Skin of body (tissue), 2 donors: Measurements from ENCODE around the gene RAD51B. TPM values are rescaled to one million over a fixed set of nuclear protein-coding genes. Genes with fewer than 3 reads are reported as not detected.

Source experiments
- DNase-seq: peaks from one replicate; lab custom pipeline; 2025; lab: John Stamatoyannopoulos, UW
- total RNA-seq: library from RNA; depleted of rRNA; stranded (reverse); fragments of >200 nt; gene quantifications from one replicate; pipeline ENCODE4 v1.2.3, GENCODE V29; 2014

RAD51B gene
- total RNA-seq, 1 donor from 2014 or later: 35.1 TPM

DNA sequence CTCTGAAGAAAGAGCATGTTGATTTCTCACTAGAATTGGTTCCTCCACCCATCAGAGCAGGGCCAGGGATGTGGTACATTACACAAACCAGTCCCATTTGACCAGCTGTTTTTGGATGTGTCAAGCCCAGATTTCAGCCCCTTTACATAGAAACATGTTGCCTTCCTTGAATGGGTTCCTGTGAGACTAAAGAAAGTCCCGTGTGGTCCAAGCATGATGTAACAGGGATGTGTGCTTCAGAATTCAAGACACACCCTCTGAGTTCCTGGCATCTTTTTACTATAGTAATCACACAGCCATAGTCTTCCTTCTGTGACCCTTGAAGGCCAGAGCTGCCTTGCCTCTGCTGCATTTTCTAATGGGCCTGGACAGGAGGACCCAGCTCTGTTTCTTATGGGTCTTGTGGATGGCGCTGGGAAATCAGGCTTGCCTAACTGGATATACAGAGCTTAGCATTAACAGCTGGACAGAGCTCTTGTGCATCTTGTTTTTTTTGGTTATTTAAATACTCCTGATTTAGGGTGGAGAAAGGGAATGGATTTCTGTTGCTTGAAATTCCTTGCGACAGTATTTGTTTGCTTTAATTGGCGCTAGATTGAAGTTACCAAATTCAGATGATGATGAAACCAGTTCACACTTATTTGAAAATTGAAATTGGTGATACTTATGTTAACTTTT lies 632.3 kb downstream of the RAD51B start:
- peak; percentile 69 for DNase-seq

DNA sequence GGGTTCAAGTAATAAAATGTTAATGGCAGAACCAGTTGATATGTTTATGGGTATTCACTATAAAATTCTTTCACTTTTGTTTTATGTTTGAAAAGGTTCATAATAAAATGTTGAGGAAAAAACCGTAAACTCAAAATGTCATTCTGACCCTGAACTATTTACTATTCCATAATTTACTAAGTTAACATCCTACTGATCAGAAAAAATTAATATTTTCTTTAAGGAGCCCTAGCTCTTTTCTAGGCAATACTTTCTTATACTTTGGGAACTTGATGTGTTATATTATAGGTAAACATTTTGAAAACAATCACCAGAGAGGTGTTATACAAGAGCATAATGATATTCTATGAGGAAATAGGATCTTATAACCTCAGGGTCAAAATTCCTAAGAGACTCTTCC lies 638.7 kb downstream of the RAD51B start:
- no peak for DNase-seq

DNA sequence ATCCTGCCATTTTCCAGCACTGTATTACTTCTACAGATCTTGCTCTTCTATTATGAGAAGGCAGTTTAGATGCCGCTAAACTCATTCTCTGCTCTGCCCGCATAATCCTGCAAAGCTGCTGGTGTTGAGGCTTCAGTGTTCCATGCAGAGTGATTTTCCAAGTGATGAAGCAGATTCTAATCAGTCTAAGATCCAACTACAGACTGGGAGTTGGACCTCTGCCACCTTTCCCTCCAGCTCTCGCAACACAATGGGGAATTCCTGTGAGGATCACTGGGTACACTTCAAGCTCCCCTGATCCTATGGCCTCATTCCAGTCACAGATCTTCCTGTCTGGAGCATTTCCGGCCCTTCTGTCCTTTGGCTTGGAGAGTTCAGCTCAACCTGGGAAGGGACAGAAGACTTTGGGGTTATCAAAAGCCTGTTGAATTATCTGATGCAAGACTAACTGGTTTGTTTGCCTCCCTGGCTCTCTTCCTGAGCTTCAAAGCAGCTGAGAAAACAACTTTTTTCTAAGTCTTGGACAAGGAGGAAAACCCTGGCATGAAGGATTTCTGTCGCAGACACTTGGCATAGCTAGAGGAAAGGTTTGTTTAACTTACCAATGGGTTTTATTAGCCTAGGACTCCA lies 639.4 kb downstream of the RAD51B start:
- DNase-seq: peak; percentile 53

DNA sequence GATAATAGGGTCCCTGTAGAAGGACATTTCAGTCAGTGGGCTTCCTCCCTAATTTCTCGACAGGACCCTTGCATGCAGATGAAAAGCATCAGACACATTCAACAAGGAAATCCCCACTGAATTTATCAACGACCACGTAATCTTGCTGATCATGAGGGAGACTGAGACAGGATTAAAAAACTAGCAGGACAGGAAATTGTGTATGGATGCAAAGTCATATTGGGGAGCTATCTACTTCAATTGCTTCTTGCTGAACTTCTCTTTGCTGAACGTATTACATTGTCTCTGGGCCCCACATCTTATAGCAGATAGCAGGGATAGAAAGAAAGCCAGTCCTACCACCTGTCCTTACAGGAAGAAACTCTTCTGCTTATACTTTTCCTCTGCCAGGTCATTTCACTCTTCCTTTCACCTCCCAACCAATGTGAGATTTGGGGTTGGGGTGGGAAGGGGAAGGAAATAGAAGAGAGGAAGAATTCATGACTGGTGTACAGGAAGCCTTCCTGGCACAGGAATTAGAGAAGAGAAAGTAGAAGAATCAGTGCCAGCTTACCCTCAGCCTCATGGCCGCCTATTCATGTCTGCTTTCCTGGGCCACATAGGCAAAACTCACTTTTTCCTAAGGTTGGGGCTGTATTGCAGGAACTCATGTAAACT lies 640.0 kb downstream of the RAD51B start:
- no peak for DNase-seq

DNA sequence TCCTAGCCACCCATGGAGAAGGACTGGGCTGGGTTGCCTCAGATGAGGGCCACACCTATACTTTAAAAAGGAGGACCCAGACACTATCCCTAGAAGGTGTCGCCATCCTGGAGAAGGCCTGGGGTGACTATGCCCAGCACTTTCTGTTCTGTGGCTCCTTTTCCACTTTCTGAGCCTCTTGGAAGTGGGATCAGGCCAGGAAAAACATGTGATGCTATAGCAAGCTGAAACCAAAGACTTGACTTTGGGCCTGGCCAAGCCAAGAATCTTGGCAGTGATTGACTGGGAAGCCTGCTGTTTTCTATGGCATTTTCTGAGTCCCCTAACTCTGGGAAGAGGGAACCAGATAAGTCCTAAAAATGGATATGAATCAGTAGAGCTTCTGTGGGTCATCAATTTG lies 641.0 kb downstream of the RAD51B start:
- no peak for DNase-seq

DNA sequence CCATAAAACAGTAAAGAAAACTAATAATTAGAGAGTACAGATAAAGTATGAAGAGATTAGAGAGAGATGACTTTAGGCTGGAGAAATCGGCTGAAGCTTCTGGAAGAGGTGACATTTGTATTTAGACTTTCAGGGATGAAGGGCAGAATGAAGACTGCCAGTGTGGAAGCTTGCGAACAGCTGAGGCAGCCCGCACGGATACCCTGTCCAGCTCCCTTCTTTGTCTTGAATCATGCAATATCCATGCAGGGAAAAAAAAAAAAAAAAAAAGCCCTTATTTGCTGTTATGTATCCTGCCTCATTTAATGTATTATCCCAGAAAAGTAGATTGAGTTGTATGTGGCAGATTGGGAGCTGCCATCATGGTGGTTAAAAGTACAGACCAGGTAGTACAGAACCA lies 641.5 kb downstream of the RAD51B start:
- no peak for DNase-seq

DNA sequence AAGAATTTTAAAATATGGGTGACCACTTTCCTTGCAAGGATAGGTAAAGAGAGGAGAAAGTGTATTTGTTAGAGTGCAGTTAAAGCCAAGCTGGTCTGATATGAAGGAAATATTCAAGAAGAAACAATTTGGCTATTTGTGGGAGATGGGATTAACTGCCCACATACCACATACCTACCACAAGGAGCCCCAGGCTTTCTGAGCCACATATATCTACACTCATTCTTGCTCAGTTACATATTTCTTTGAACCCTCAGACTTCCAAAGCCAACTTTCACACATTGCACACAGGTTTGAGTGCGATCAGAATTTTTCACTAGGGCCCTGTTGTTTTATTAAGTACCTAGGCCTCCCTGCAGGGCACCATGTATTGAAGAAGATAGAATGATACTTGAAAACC lies 643.1 kb downstream of the RAD51B start:
- no peak for DNase-seq

DNA sequence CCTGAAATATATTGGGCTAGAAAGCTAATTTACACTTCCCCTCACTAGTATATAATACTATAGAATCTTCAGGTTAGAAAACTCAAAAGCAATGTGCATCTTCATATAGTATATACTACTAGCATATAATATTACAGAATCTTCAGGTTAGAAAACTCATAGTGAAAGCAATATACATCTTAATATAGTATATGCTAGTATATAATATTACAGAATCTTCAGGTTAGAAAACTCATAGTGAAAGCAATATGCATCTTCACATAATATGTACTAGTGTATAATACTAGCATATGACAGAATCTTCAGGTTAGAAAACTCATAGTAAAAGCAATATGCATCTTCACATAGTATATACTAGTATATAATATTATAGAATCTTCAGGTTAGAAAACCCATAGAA lies 643.7 kb downstream of the RAD51B start:
- no peak for DNase-seq

DNA sequence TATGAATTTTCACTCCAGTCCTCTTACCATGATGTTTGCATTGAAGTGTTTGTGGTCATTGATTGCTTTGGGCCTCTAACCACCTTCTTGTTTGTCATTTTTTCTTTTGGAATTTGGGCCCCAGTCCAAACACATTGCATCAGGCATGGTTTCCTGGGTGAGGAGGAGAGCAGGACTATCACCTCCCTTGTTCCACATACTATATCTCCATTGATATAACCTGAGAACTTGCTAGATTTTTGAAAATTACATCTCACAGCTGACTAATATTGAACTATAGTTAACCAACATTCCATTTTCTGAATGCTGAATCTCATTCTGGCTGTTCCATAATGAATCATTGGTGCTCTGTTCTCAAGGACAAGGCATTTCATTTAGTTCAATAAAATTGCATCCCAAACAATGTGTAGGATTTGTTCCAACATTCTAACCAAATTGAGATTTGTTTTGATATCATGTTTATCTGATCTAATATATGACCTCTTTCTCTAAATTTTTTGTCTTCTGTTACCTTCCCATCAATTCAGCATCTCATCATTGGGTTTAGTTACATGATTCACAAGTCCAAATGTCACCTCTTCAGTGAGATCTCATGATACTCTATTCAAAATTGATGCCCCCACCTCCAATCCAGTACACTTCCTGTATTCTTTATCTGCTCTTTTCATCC lies 644.3 kb downstream of the RAD51B start:
- no peak for DNase-seq

DNA sequence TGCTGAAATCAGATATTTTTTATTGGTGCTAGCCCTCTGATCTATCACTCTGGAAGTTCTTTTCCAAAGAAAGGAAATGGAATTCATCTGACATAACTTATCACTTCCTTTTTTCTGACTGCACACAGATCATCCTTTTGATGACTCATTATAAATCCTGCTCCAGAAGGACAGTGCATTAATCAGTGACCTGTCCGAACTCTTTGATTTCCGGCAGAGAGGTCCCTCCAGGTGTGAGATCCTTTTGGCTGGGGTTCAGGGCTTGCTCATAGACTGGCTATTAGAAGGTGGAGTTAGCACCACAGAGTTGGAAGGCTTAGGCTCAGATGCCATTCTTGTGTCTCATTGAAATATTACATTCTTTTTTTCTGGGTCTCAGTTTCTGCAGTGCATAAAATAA lies 645.1 kb downstream of the RAD51B start:
- DNase-seq: no peak

DNA sequence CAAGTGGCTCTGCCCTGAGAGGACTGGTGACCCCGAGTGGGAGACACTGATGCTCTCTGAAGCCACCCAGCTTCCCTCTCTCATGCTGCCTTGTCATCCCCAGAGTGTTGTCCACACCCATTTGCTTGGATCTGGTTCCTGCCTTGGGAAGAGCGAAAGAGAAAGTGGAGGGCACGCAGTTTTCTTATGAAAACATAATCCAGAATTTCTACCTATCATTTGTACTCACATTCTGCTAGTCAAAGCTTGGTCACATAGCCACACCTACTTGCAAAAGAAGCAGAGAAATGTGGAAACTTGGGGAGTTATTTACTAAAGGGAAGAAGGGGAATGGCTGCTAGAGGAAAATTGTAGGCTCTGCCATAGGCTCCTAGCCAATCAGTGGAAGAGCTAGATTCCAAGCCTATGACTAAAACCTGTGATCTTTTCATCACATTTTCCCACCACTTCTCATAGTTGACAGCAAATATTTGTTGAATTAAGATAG lies 647.0 kb downstream of the RAD51B start:
- DNase-seq: peak; percentile 61

DNA sequence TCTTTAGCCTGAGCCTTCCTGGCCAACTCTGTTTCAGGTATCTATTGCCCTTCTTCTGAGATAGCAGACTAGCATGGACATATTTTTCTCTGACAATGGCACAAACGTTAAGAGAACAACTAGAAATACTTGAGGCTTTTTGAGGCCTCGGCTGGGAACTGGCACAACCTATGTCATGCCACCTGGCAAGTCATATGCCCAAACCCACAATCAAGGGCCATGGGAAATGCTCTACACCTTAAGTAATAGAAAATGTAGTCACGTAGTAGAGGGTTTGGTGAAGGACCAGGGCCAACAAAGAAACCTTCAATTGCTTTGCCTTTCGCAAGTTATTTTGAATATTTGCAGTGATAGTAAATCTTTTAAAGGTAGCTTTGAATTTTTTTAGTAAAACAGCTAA lies 647.8 kb downstream of the RAD51B start:
- no peak for DNase-seq

DNA sequence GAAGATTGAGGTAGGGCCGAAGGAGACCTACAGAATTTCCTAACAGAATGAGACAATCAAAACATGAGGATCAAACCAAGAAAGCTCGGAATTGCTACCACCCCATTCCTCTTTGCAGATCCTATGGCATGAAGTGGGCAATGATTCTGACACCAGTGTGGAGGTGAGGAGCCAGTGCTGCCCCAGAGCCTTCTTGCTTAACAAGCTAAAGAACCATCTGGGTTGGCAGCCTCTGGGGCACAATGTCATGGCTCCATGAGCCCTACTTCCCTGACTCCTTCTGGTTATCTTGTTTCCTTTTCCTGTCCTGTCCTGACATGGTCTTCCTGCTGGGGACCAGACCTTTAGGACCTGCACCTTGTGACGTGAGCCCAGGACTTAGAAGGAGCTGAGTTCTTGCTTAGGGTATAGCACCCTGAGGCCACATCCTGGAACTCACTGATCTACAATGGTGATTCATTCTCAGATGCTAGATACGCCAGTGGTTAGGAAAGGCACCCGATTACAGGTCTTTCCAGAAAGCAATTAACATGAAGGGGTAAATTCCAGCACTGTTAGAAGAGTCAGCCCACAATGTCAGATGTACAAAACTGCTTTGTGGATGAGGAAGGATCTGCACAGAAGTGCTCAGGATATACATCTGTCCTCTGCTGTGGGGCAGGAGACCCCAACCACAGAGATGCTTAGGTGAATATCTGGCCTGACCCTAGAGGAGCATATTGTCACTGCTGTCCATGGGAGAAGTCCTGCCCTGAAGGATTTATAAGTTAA lies 649.0 kb downstream of the RAD51B start:
- no peak for DNase-seq

DNA sequence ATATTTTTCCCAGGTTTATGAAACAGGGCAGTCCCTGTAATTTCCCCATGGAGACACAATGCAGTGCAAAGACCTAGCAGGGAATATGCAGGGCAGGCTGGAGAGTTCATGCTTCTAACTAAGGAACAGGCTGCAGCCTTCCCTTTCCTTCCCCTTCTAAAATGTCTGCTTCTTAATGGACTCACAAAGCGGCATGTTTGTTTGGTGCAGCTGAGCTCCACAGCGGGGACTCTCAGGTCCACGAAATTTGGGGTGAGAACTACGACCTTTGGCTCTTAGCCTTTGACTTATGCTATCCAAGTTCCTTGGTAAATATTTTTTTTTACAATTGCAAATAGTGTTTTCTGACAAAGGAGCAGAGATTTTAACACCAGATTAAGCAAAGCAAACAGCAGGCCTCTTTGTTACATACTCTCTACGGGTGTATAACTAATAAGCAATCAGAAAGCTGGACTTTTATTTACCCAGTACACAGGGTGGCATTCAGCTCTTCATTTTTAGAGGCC lies 649.7 kb downstream of the RAD51B start:
- no peak for DNase-seq

DNA sequence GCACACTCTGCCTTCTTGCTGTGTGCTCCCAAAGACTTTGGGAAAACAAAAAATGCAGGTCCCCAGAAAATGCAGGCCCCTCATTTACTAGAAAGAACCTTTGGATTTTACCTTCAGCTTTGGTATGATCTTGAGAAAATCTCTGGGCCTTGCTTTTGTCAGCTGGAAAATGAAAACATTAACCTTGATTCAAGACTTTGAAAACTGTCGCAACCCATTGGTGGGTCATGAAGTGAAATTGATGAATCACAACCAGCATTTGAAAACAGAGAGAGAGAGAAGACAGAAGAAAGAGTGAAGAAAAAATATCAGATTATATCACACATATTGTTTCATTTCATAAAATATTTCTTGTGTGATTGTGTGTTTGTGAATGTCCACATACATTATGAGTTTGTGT lies 650.8 kb downstream of the RAD51B start:
- DNase-seq: no peak

DNA sequence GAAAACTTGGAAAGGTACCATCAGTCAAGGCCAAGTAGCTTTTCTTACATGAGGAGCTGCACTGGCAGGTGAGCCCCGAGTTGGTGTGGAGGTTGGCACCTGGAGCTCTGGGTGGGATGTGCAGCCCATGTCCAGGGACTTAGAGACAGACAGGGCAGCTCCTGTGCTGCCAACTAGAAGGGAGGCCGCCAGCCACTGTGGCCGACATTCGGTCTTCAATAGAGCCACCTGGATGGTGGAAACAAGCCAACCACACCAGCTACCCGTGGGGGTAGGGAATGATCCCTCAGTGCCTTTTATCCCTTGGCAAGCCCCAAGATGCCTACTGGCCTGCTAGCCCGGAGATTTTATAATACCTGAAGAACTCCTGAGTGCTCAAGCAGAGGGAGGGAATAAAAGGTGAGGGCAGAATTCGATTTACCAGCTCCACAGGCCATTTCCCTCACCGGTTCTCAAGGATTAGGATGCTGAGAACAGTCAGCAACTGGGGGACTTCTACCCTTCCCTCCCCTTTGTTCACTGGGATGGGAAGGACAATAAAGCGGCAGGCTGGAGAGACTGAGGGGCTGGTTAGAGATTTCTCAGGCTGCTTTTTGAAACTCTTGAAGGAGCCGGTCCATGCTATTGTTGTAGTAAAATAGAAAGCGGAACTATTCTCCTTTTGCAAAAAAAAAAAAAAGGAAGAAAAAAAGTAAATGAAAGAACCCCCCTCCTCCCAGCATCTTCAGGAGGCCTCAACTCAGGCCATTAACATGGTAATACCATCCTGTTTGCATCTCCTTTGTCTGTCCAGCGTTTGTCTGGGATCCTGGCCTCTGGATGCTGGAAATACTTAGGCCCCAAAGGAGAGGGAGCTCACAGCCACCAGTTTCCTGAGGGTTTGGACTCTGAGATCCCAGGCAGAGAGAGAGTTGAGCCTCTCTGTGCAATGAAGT lies 651.7 kb downstream of the RAD51B start:
- no peak for DNase-seq

DNA sequence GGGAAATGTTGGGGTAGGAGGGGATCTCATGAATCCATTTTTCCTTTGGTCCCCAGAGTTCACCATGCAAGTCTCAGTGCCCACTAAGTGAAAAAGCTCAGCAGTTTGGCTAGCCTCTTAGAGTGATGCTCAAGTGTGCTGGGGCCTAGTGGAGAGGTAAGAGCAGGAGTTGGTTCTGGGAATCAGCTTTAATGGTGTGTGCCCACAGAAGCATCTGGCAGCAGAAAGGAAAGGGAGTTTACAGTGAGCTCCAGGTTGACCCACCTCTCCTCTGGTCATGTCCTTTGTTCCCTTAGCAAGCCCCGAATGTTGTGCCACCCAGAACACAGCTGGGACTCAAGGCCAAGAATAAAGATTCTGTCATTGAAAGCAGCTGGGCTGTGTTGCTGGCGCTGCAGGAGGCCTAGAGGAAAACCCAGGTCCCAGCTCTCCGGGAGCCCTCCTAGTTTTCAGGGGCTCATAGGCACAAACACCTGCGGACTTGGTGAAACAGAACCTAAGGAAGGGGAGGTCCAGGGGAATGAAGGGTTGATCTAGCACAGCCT lies 652.5 kb downstream of the RAD51B start:
- no peak for DNase-seq

DNA sequence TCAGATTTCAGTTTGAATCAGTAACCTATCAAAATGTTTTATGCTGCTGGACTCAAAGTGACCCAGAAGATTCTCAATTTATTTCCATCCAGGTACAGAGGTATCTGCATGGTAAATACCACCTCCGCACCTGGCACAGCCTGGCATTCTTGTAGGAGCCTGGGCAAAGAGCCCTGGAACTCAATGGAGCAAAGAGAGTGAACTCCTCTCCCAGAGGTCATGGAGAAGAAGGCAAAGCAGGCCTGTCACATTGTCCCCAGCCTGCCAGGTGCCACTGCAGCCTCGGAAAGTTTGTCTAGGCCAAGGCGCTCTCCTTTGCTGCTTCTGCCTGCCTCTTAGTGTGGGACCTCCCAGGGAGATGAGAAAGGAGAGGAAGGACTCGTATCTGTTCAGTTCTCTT lies 653.5 kb downstream of the RAD51B start:
- DNase-seq: no peak

DNA sequence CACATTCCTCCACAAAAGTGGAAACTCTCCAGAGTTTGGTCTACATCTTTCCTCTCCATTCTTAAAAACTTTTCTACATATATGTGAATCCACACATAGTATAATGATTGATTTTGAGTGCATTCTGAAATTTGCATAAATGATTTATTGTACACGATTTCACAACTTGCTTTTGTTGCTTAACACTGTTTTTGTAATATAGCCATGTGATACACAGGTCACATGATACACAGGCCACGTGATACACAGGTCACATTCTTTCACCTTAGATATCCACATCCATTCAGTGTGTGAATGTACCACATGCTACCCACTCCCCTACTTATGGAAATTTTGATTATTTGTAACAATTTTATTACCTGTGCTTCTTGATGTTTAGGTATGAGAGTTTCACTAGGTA lies 654.2 kb downstream of the RAD51B start:
- DNase-seq: no peak

DNA sequence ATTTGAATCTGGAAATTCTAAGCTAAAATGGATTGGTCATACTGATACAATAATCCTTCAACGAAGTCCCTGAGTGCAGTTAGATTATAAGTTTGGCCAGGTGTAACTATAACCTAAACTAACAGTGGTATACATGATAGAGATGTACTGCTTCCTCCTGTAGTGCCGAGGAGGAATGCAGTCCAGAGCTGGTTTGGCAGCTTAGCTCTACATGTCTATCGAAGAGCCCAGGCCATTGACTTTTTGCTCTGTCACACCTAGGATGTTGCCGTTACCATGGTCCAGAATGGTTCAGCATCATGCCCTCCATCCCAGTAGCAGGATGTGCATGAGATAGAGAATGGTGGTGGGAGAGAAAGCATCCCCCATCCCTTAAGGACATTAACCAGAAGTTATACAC lies 655.2 kb downstream of the RAD51B start:
- DNase-seq: no peak
